Endothelial cell of umbilical vein (primary cell): ENCODE results near the gene LMTK3. TPM values are rescaled to one million over a fixed set of nuclear protein-coding genes. Genes with fewer than 3 reads are reported as not detected.

Experiments used
- BruUV-seq: library from RNA; stranded (reverse); fragments of 400-500 nt; replicated peaks from 2 replicates; lab custom pipeline; 2021; lab: Mats Ljungman, UMichigan
- CTCF ChIA-PET: fragments of 300-600, 350-600 bp; sonication (Branson Sonifier 250); formaldehyde crosslinking; loops from one replicate; lab custom pipeline; 2021; ENCODE audit warnings: antibody characterized with exemption, inconsistent platforms; lab: Charles Lee
- POLR2A ChIA-PET: fragments of 300-600, 350-600 bp; sonication (Branson Sonifier 250); formaldehyde crosslinking; loops from one replicate; lab custom pipeline; 2021; ENCODE audit warnings: antibody characterized with exemption, inconsistent platforms; lab: Charles Lee
- DNase-seq: peaks from one replicate; pipeline ENCODE4 v3.0.0-alpha.2; 2011; ENCODE audit warnings: low read depth, low spot score
- FAIRE-seq: peaks from 2 replicates; lab custom pipeline; 2011; peaks lifted over from hg19 to GRCh38; lab: Jason Lieb, UNC
- H2AFZ ChIP-seq: 2 replicates; pipeline ENCODE4 v1.6.0; 2012; ENCODE audit warnings: low read depth, low read length, control low read depth, inconsistent platforms
- H3K27ac ChIP-seq: 2 replicates; pipeline ENCODE4 v1.5.1; 2011; ENCODE audit warnings: low read depth, mild to moderate bottlenecking, control low read depth, low read length, moderate library complexity; ENCODE audit not compliant: insufficient read depth
- H3K27me3 ChIP-seq, 2 experiments: 2 replicates each; pipeline versions ENCODE4 v1.6.0 to v1.6.1; 2011; ENCODE audit warnings: low read length in 2 of 2, mixed read lengths in 1 of 2; ENCODE audit not compliant: control insufficient read depth in 2 of 2, insufficient read depth in 2 of 2
- H3K36me3 ChIP-seq, 2 experiments: 2 replicates in 1 of 2; 3 replicates in 1 of 2; pipeline ENCODE4 v1.5.1; 2011; ENCODE audit warnings: low read length in 2 of 2, mild to moderate bottlenecking in 1 of 2, moderate library complexity in 1 of 2; ENCODE audit not compliant: control insufficient read depth in 2 of 2, insufficient read depth in 2 of 2; ENCODE audit errors: extremely low read depth in 1 of 2
- H3K4me1 ChIP-seq: 3 replicates; pipeline ENCODE4 v1.5.1; 2011; ENCODE audit warnings: mild to moderate bottlenecking, low read length; ENCODE audit not compliant: control insufficient read depth, insufficient read depth; ENCODE audit errors: extremely low read depth
- H3K4me2 ChIP-seq: 2 replicates; pipeline ENCODE4 v1.6.1; 2011; ENCODE audit warnings: low read length, control low read depth, mixed read lengths; ENCODE audit not compliant: insufficient read depth
- H3K4me3 ChIP-seq, 3 experiments: fragments of 200-600 bp in 1 of 3; sonication (generic), shearing (Covaris generic) in 1 of 3; replicated peaks in 1 of 3; 2 replicates each; pipeline ENCODE4 v1.5.1; 2011 to 2016; ENCODE audit warnings: control low read depth in 3 of 3, low read length in 3 of 3, mild to moderate bottlenecking in 2 of 3, inconsistent platforms in 1 of 3, low read depth in 1 of 3, moderate library complexity in 1 of 3; ENCODE audit not compliant: insufficient read depth in 1 of 3
- H3K79me2 ChIP-seq: 2 replicates; pipeline ENCODE4 v1.6.0; 2012; ENCODE audit warnings: low read length, inconsistent platforms; ENCODE audit not compliant: control insufficient read depth, insufficient read depth
- H3K9ac ChIP-seq: replicated peaks from 2 replicates; pipeline ENCODE3; 2011; ENCODE audit warnings: low read length, control low read depth; ENCODE audit not compliant: insufficient read depth; ENCODE audit errors: extremely low read depth
- H3K9me1 ChIP-seq: replicated peaks from 3 replicates; pipeline ENCODE4 v1.6.0; 2011; ENCODE audit warnings: mild to moderate bottlenecking, low read length; ENCODE audit not compliant: control insufficient read depth, insufficient read depth; ENCODE audit errors: extremely low read depth
- H3K9me3 ChIP-seq: replicated peaks from 2 replicates; pipeline ENCODE4 v1.5.1; 2012; ENCODE audit warnings: low read length, inconsistent platforms; ENCODE audit not compliant: control insufficient read depth, insufficient read depth
- H4K20me1 ChIP-seq: replicated peaks from 2 replicates; pipeline ENCODE3; 2011; ENCODE audit warnings: mild to moderate bottlenecking, low read length; ENCODE audit not compliant: control insufficient read depth, insufficient read depth; ENCODE audit errors: extremely low read depth
- EZH2 ChIP-seq: IDR thresholded peaks from 2 replicates; pipeline ENCODE4 v1.6.1; 2012; ENCODE audit warnings: borderline replicate concordance, low read depth, mild to moderate bottlenecking, moderate library complexity, low read length, inconsistent platforms; ENCODE audit not compliant: severe bottlenecking
- FOS ChIP-seq: IDR thresholded peaks from 2 replicates; pipeline ENCODE4 v1.6.1; 2011; ENCODE audit warnings: mild to moderate bottlenecking, low read length, moderate library complexity, borderline replicate concordance; ENCODE audit not compliant: insufficient read depth
- GATA2 ChIP-seq: IDR thresholded peaks from 2 replicates; pipeline ENCODE4 v1.7.0; 2011; ENCODE audit warnings: low read depth, mild to moderate bottlenecking, moderate library complexity, mixed read lengths, low read length; ENCODE audit not compliant: insufficient read length, insufficient read depth
- JUN ChIP-seq: IDR thresholded peaks from 2 replicates; pipeline ENCODE4 v1.6.1; 2011; ENCODE audit warnings: borderline replicate concordance, low read depth; ENCODE audit not compliant: insufficient read length, insufficient read depth
- POLR2A ChIP-seq: IDR thresholded peaks from 2 replicates; pipeline ENCODE4 v1.6.1; 2012; ENCODE audit warnings: low read depth, mild to moderate bottlenecking, control low read depth, low read length
- POLR2AphosphoS5 ChIP-seq: IDR thresholded peaks from 2 replicates; pipeline ENCODE4 v1.6.1; 2012; ENCODE audit warnings: low read depth, mild to moderate bottlenecking, control low read depth, low read length, moderate library complexity; ENCODE audit not compliant: insufficient read depth
- dilution Hi-C: fragments of 300-500 bp; cut with MboI; formaldehyde crosslinking; loops from one replicate; pipeline ENCODE4 v1.15.0; 2019; ENCODE audit warnings: low sequenced_read_pairs; ENCODE audit not compliant: extremely low pct_ligation_motif_present
- intact Hi-C: fragments of 100-400 bp; cut with micrococcal nuclease; formaldehyde crosslinking; loops from one replicate; pipeline ENCODE4 v1.10.0; 2022
- polyA plus RNA-seq, 4 experiments: library from polyadenylated mRNA; depleted of rRNA in 3 of 4; stranded (reverse) in 3 of 4; unstranded in 1 of 4; fragments of >200 nt; gene quantifications; 2 replicates each; pipeline versions ENCODE4 v1.2.1 to v1.2.3, GENCODE V29; 2011 to 2012; ENCODE audit warnings: missing spikeins in 1 of 4
- total RNA-seq: library from RNA; stranded (reverse); gene quantifications from 2 replicates; pipeline ENCODE4 v1.2.3, GENCODE V29; 2021
- TF ChIP-seq, protein P1 (sequence below), 2 donors: IDR thresholded peaks; 1 replicate in 1 of 2; 2 replicates in 1 of 2; pipeline ENCODE4 v1.5.1; 2011; ENCODE audit warnings: low read length in 2 of 2, mild to moderate bottlenecking in 2 of 2, moderate library complexity in 2 of 2, control low read depth in 1 of 2, inconsistent platforms in 1 of 2, low read depth in 1 of 2; ENCODE audit not compliant: insufficient read depth in 1 of 2; ENCODE audit errors: extremely low read depth in 1 of 2
- TF ChIP-seq, protein P2 (sequence below): IDR thresholded peaks from 2 replicates; pipeline ENCODE4 v1.6.1; 2011; ENCODE audit not compliant: insufficient read depth, insufficient read length

LMTK3 gene
- total and polyA plus RNA-seq, 2 donors (not counting 3 experiments of a cell fraction or from before 2014, with no cell fraction given): 0.11 to 0.14 TPM

- H3K9me1 ChIP-seq: no peaks in the 10 kb centered on the region
- BruUV-seq: no TSS peak
- no peaks in the 10 kb centered on the region for H3K9me3 ChIP-seq
- peaks cover 4% of the 10 kb centered on the region for H3K79me2 ChIP-seq
- H3K4me2 ChIP-seq: no peak within 1 kb of the TSS
- no peak for DNase-seq
- H4K20me1 ChIP-seq: no peaks in the 10 kb centered on the region
- TF ChIP-seq POLR2AphosphoS5 (no peak), GATA2 (no peak)
- TF ChIP-seq, protein P1, sequence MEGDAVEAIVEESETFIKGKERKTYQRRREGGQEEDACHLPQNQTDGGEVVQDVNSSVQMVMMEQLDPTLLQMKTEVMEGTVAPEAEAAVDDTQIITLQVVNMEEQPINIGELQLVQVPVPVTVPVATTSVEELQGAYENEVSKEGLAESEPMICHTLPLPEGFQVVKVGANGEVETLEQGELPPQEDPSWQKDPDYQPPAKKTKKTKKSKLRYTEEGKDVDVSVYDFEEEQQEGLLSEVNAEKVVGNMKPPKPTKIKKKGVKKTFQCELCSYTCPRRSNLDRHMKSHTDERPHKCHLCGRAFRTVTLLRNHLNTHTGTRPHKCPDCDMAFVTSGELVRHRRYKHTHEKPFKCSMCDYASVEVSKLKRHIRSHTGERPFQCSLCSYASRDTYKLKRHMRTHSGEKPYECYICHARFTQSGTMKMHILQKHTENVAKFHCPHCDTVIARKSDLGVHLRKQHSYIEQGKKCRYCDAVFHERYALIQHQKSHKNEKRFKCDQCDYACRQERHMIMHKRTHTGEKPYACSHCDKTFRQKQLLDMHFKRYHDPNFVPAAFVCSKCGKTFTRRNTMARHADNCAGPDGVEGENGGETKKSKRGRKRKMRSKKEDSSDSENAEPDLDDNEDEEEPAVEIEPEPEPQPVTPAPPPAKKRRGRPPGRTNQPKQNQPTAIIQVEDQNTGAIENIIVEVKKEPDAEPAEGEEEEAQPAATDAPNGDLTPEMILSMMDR (IDR thresholded peaks at IDR 0.05; ENCODE audit: extremely low read depth in 1 of 2, insufficient read depth in 1 of 2, low read depth in 1 of 2, low read length in 2 of 2): no peak
- H3K9ac ChIP-seq: no peak within 1 kb of the TSS
- no peak within 1 kb of the TSS for H3K4me3 ChIP-seq
- H3K4me1 ChIP-seq: no peaks in the 10 kb centered on the region
- no peaks in the 10 kb centered on the region for H3K27me3 ChIP-seq
- H3K36me3 ChIP-seq: peaks cover 4 to 31% of the 10 kb centered on the region in 2 experiments
- intact Hi-C loops (no loop called here), dilution Hi-C loops (no loop called here)
- ChIA-PET POLR2A (no interaction called here), CTCF (no interaction called here)
- FAIRE-seq: no peak
- no peak within 1 kb of the TSS for H2AFZ ChIP-seq
- no peak within 1 kb of the TSS for H3K27ac ChIP-seq
Measured at GRCh38 chr19:48455171-48455907, 56.3 kb downstream of the LMTK3 start, which contains the start of gene KCNJ14. KCNJ14 (plus strand) TSS chr19:48455574; CDS start chr19:48461725, 6,151 bp downstream.

- ChIA-PET POLR2A (no interaction called here), CTCF (no interaction called here)
- no peak overlapping the region for H3K4me3 ChIP-seq
- no peaks in the 10 kb centered on the region for H3K4me1 ChIP-seq
- no TSS peak for BruUV-seq
- no peaks in the 10 kb centered on the region for H3K9me3 ChIP-seq
- TF ChIP-seq GATA2 (no peak), FOS (no peak), EZH2 (no peak), POLR2A (no peak), JUN (no peak), POLR2AphosphoS5 (no peak)
- TF ChIP-seq, protein P2, sequence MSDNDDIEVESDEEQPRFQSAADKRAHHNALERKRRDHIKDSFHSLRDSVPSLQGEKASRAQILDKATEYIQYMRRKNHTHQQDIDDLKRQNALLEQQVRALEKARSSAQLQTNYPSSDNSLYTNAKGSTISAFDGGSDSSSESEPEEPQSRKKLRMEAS: no peak
- TF ChIP-seq, protein P1 (IDR thresholded peaks at IDR 0.05; ENCODE audit: extremely low read depth in 1 of 2, insufficient read depth in 1 of 2, low read depth in 1 of 2, low read length in 2 of 2): no peak
- intact Hi-C loops (no loop called here), dilution Hi-C loops (no loop called here)
- FAIRE-seq: no peak
- no peaks in the 10 kb centered on the region for H3K27me3 ChIP-seq
- peaks cover 4 to 36% of the 10 kb centered on the region in 2 experiments for H3K36me3 ChIP-seq
- H3K27ac ChIP-seq: no peak overlapping the region
- peaks cover 6% of the 10 kb centered on the region for H3K79me2 ChIP-seq
- no peaks in the 10 kb centered on the region for H4K20me1 ChIP-seq
- no peak overlapping the region for H3K9ac ChIP-seq
- no peak overlapping the region for H2AFZ ChIP-seq
- H3K4me2 ChIP-seq: no peak overlapping the region
- H3K9me1 ChIP-seq: no peaks in the 10 kb centered on the region
- DNase-seq: no peak
Measured at GRCh38 chr19:48454150-48454730, 57.4 kb downstream of the LMTK3 start.
